ENCODE results near the gene MSI2. TPM values are rescaled to one million over a fixed set of nuclear protein-coding genes. Genes with fewer than 3 reads are reported as not detected.

The MSI2 gene
- total RNA-seq, 1 donor from 2014 or later = 67.9 TPM

DNA sequence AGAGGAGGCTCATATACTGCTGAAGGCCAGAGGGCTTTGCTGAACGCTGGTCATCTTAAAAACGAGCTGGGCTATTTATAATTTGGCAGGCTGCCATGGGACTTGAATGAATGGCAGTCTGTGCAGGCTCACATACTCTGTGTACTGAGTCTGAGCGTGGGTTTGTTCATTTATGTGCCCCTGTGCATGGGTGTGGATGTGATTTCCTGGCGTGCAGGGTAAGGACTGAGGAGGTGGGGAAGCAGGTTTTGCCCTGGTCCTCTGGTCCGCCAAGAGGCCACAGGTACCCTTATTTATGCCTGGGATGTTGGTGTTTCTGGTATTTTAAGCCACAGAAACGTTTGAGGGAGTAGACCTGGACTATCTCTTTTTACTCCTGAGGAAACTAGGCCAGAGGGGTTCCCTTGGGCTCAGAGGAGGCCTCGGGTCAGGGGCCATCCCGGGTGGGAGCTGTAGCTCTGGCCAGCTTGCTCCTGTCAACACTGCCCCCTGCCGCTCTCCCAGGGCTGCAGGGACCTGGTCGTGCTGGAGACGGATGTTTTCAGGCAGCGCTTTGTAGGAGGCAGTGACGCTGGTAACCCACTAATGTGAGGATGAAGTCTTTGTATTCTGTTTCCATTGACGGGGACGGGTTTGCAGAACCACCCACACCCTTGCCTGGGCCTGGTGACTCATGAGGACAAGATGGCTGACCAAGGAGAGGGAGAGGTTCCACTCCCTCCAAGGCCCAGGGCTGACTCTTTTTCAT is 184.4 kb downstream of the MSI2 start:
- H3K79me2 ChIP-seq (ENCODE audit: insufficient read depth, low read length) = peaks cover 18% of the 10 kb centered on the region
- peaks cover 51% of the 10 kb centered on the region for H3K4me1 ChIP-seq (ENCODE audit: insufficient read depth, low read length)
- peak overlapping the region; percentile 55 for H2AFZ ChIP-seq (ENCODE audit: low read depth, low read length)
- no peak overlapping the region for H3K4me3 ChIP-seq (ENCODE audit: insufficient read depth, low read depth, low read length)
- Mint-ChIP-seq H3K9me3 (ENCODE audit: unreplicated experiment) (no peaks in the 10 kb centered on the region), H3K4me1 (ENCODE audit: low read depth, unreplicated experiment) (peaks cover 47% of the 10 kb centered on the region), H3K36me3 (ENCODE audit: low read depth, unreplicated experiment) (peaks cover 9% of the 10 kb centered on the region), H3K27ac (ENCODE audit: unreplicated experiment) (peak overlapping the region; percentile 78), H3K27me3 (ENCODE audit: low read depth, unreplicated experiment) (no peaks in the 10 kb centered on the region), H3K4me3 (ENCODE audit: unreplicated experiment) (peak overlapping the region; percentile 66)
- peak overlapping the region; percentile 72 for H3K9ac ChIP-seq (ENCODE audit: low read length)
- no peaks in the 10 kb centered on the region for H4K20me1 ChIP-seq (ENCODE audit: insufficient read depth, low read length)
- H3K4me2 ChIP-seq (ENCODE audit: low read length) = peak overlapping the region; percentile 76
- H3K27me3 ChIP-seq (ENCODE audit: insufficient read depth, low read length) = no peaks in the 10 kb centered on the region
- DNase-seq (ENCODE audit: low read depth) (peak; percentile 97), FAIRE-seq (no peak)
- H3K9me3 ChIP-seq (ENCODE audit: insufficient read depth, low read depth, low read length) = no peaks in the 10 kb centered on the region
- no peaks in the 10 kb centered on the region for H3K36me3 ChIP-seq (ENCODE audit: insufficient read depth, low read length)
- TF ChIP-seq EZH2 (IDR thresholded peaks at IDR 0.05; ENCODE audit: insufficient read depth, low read length) = no peak
- peak; percentile 62 for TF ChIP-seq CTCF (IDR thresholded peaks at IDR 0.05; ENCODE audit: insufficient read depth, low read depth, low read length)
- peak overlapping the region; percentile 86 for H3K27ac ChIP-seq (ENCODE audit: low read depth, low read length)

DNA sequence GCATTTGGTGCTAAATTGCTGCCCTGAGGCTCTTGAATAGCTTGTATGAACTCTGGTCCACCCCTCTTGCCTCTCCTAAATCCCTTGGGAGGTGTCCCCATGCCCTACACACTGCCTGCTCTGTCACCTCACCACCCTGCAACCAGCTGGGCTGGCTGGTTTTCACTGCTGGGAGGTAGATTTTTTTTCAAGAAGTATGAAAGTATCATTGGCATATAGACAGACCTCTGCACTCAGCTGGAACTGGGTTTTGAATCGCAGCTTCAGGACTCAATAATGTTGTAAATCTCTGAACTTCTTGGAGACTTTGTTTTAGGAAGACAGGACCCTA is 184.9 kb downstream of the MSI2 start:
- H3K79me2 ChIP-seq (ENCODE audit: insufficient read depth, low read length) = peaks cover 15% of the 10 kb centered on the region
- H3K36me3 ChIP-seq (ENCODE audit: insufficient read depth, low read length) = no peaks in the 10 kb centered on the region
- Mint-ChIP-seq H3K4me1 (ENCODE audit: low read depth, unreplicated experiment) (peaks cover 48% of the 10 kb centered on the region), H3K9me3 (ENCODE audit: unreplicated experiment) (no peaks in the 10 kb centered on the region), H3K36me3 (ENCODE audit: low read depth, unreplicated experiment) (peaks cover 8% of the 10 kb centered on the region), H3K27me3 (ENCODE audit: low read depth, unreplicated experiment) (no peaks in the 10 kb centered on the region), H3K4me3 (ENCODE audit: unreplicated experiment) (no peak overlapping the region), H3K27ac (ENCODE audit: unreplicated experiment) (peak overlapping the region; percentile 78)
- H3K4me2 ChIP-seq (ENCODE audit: low read length) = peak overlapping the region; percentile 76
- DNase-seq (ENCODE audit: low read depth) (no peak), FAIRE-seq (no peak)
- H3K9ac ChIP-seq (ENCODE audit: low read length) = peak overlapping the region; percentile 72
- H3K4me1 ChIP-seq (ENCODE audit: insufficient read depth, low read length) = peaks cover 56% of the 10 kb centered on the region
- no peak overlapping the region for H3K4me3 ChIP-seq (ENCODE audit: insufficient read depth, low read depth, low read length)
- peak overlapping the region; percentile 55 for H2AFZ ChIP-seq (ENCODE audit: low read depth, low read length)
- no peaks in the 10 kb centered on the region for H4K20me1 ChIP-seq (ENCODE audit: insufficient read depth, low read length)
- H3K27ac ChIP-seq (ENCODE audit: low read depth, low read length) = peak overlapping the region; percentile 86
- H3K27me3 ChIP-seq (ENCODE audit: insufficient read depth, low read length) = no peaks in the 10 kb centered on the region
- no peak for TF ChIP-seq EZH2 (IDR thresholded peaks at IDR 0.05; ENCODE audit: insufficient read depth, low read length)
- TF ChIP-seq CTCF (IDR thresholded peaks at IDR 0.05; ENCODE audit: insufficient read depth, low read depth, low read length) = no peak
- H3K9me3 ChIP-seq (ENCODE audit: insufficient read depth, low read depth, low read length) = no peaks in the 10 kb centered on the region

GRCh38 chr17:57442401-57442823 is 186.1 kb downstream of the MSI2 start:
- no peak overlapping the region for H3K4me3 Mint-ChIP-seq (ENCODE audit: unreplicated experiment)
- H3K9ac ChIP-seq (ENCODE audit: low read length) = peak overlapping the region; percentile 66
- DNase-seq (ENCODE audit: low read depth) = peak; percentile 75
- no peaks in the 10 kb centered on the region for H3K27me3 ChIP-seq (ENCODE audit: insufficient read depth, low read length)
- H3K27ac Mint-ChIP-seq (ENCODE audit: unreplicated experiment) = peak overlapping the region; percentile 18
- H3K9me3 Mint-ChIP-seq (ENCODE audit: unreplicated experiment) = no peaks in the 10 kb centered on the region
- TF ChIP-seq EZH2 (IDR thresholded peaks at IDR 0.05; ENCODE audit: insufficient read depth, low read length) (no peak), CTCF (IDR thresholded peaks at IDR 0.05; ENCODE audit: insufficient read depth, low read depth, low read length) (no peak)
- H3K4me2 ChIP-seq (ENCODE audit: low read length) = peak overlapping the region; percentile 28
- no peak for FAIRE-seq
- peak overlapping the region; percentile 57 for H3K27ac ChIP-seq (ENCODE audit: low read depth, low read length)
- no peaks in the 10 kb centered on the region for H3K9me3 ChIP-seq (ENCODE audit: insufficient read depth, low read depth, low read length)
- peaks cover 6% of the 10 kb centered on the region for H3K36me3 Mint-ChIP-seq (ENCODE audit: low read depth, unreplicated experiment)
- no peaks in the 10 kb centered on the region for H4K20me1 ChIP-seq (ENCODE audit: insufficient read depth, low read length)
- no peaks in the 10 kb centered on the region for H3K27me3 Mint-ChIP-seq (ENCODE audit: low read depth, unreplicated experiment)
- peaks cover 43% of the 10 kb centered on the region for H3K4me1 Mint-ChIP-seq (ENCODE audit: low read depth, unreplicated experiment)
- no peak overlapping the region for H3K4me3 ChIP-seq (ENCODE audit: insufficient read depth, low read depth, low read length)
- peaks cover 15% of the 10 kb centered on the region for H3K79me2 ChIP-seq (ENCODE audit: insufficient read depth, low read length)
- H2AFZ ChIP-seq (ENCODE audit: low read depth, low read length) = no peak overlapping the region
- peaks cover 57% of the 10 kb centered on the region for H3K4me1 ChIP-seq (ENCODE audit: insufficient read depth, low read length)
- H3K36me3 ChIP-seq (ENCODE audit: insufficient read depth, low read length) = no peaks in the 10 kb centered on the region
